ENCODE measurements around the gene ESR1. TPM values are rescaled to one million over a fixed set of nuclear protein-coding genes. Genes with fewer than 3 reads are reported as not detected.

Gene ESR1
- total RNA-seq, 1 experiment from 2014 or later: 4.1 TPM

GRCh38 chr6:152147269-152147668, 339.8 kb downstream of the ESR1 start:
- Histone ChIP-seq H3K4me1 (ENCODE audit: low read length) (no peaks in the 10 kb centered on the region), H3K4me3 (ENCODE audit: low read length) (no peak overlapping the region), H3K9me2 (replicated peaks; ENCODE audit: insufficient read depth, low read length) (no peaks in the 10 kb centered on the region), H4K20me1 (ENCODE audit: insufficient read depth, low read depth, low read length) (no peaks in the 10 kb centered on the region), H3K27ac (ENCODE audit: low read length) (no peak overlapping the region), H3K27me3 (ENCODE audit: low read length) (no peaks in the 10 kb centered on the region), H3K9ac (ENCODE audit: low read length) (no peak overlapping the region), H3K9me3 (ENCODE audit: low read length) (no peaks in the 10 kb centered on the region), H2AFZ (ENCODE audit: low read length) (no peak overlapping the region), H3K4me2 (ENCODE audit: low read depth, low read length, poor library complexity, severe bottlenecking) (no peak overlapping the region), H3K79me2 (ENCODE audit: low read length) (no peaks in the 10 kb centered on the region), H3K36me3 (ENCODE audit: insufficient read depth, low read length) (peaks cover 53% of the 10 kb centered on the region)
- DNase-seq: no peak

DNA sequence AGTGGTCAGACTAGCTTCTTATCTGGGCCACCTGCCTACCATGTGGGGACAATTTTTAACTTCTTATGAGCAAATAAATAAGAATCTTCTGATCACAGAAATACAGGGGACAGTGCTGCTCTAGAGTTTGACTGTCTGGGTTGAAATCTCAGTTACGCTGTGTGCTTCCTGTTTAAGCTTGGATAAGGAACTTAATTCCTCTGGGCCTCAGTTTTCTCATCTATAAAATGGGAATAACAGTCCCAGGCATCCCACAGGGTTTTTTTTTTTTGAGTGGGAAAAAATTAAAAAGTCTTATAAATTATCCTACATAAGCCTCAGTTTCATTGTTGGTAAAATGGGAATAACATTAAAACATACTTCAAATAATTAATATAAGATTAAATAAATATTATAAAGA, 340.9 kb downstream of the ESR1 start:
- Histone ChIP-seq H3K27ac (ENCODE audit: low read length) (no peak overlapping the region), H3K4me2 (ENCODE audit: low read depth, low read length, poor library complexity, severe bottlenecking) (no peak overlapping the region), H3K36me3 (ENCODE audit: insufficient read depth, low read length) (peaks cover 50% of the 10 kb centered on the region), H3K9me2 (replicated peaks; ENCODE audit: insufficient read depth, low read length) (no peaks in the 10 kb centered on the region), H3K27me3 (ENCODE audit: low read length) (no peaks in the 10 kb centered on the region), H3K9me3 (ENCODE audit: low read length) (no peaks in the 10 kb centered on the region), H3K9ac (ENCODE audit: low read length) (no peak overlapping the region), H3K79me2 (ENCODE audit: low read length) (no peaks in the 10 kb centered on the region), H3K4me3 (ENCODE audit: low read length) (no peak overlapping the region), H2AFZ (ENCODE audit: low read length) (no peak overlapping the region), H3K4me1 (ENCODE audit: low read length) (no peaks in the 10 kb centered on the region), H4K20me1 (ENCODE audit: insufficient read depth, low read depth, low read length) (no peaks in the 10 kb centered on the region)
- no peak for DNase-seq

GRCh38 chr6:152150196-152150595, 342.7 kb downstream of the ESR1 start:
- Histone ChIP-seq H3K9ac (ENCODE audit: low read length) (no peak overlapping the region), H3K27me3 (ENCODE audit: low read length) (no peaks in the 10 kb centered on the region), H3K9me2 (replicated peaks; ENCODE audit: insufficient read depth, low read length) (no peaks in the 10 kb centered on the region), H3K27ac (ENCODE audit: low read length) (no peak overlapping the region), H3K36me3 (ENCODE audit: insufficient read depth, low read length) (peaks cover 50% of the 10 kb centered on the region; the same call in 1 of the 2 replicates), H3K4me1 (ENCODE audit: low read length) (no peaks in the 10 kb centered on the region), H2AFZ (ENCODE audit: low read length) (no peak overlapping the region), H3K9me3 (ENCODE audit: low read length) (no peaks in the 10 kb centered on the region), H3K4me2 (ENCODE audit: low read depth, low read length, poor library complexity, severe bottlenecking) (no peak overlapping the region), H4K20me1 (ENCODE audit: insufficient read depth, low read depth, low read length) (no peaks in the 10 kb centered on the region), H3K4me3 (ENCODE audit: low read length) (no peak overlapping the region), H3K79me2 (ENCODE audit: low read length) (no peaks in the 10 kb centered on the region)
- no peak for DNase-seq

DNA sequence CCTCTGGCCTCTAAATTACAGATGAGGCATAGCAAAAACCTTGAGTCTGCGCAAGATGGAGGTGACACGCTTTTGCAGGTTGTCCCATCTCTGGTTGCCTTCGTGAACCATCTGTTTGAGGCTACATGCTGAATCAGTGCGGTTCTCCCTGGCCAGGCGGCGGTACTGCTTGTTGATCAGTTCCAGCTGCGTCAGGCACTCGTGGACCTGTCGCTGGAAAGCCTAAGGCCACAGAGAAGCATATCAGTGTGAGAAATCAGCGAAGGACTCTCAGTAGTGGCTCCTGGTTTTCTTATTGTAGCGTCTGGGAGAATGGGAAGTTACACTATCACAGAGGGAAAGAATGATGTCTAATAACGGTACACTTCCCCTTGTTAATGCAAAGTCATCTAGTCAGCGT, 344.4 kb downstream of the ESR1 start:
- H3K4me1 ChIP-seq (ENCODE audit: low read length): no peaks in the 10 kb centered on the region
- no peak overlapping the region for H2AFZ ChIP-seq (ENCODE audit: low read length)
- H3K9me2 ChIP-seq (replicated peaks; ENCODE audit: insufficient read depth, low read length): no peaks in the 10 kb centered on the region
- no peaks in the 10 kb centered on the region for H3K79me2 ChIP-seq (ENCODE audit: low read length)
- no peak for DNase-seq
- no peaks in the 10 kb centered on the region for H3K27me3 ChIP-seq (ENCODE audit: low read length)
- no peaks in the 10 kb centered on the region for H4K20me1 ChIP-seq (ENCODE audit: insufficient read depth, low read depth, low read length)
- no peak overlapping the region for H3K4me2 ChIP-seq (ENCODE audit: low read depth, low read length, poor library complexity, severe bottlenecking)
- H3K4me3 ChIP-seq (ENCODE audit: low read length): no peak overlapping the region
- no peaks in the 10 kb centered on the region for H3K9me3 ChIP-seq (ENCODE audit: low read length)
- no peak overlapping the region for H3K9ac ChIP-seq (ENCODE audit: low read length)
- H3K27ac ChIP-seq (ENCODE audit: low read length): no peak overlapping the region
- peaks cover 64% of the 10 kb centered on the region; the same call in 1 of the 2 replicates for H3K36me3 ChIP-seq (ENCODE audit: insufficient read depth, low read length)

GRCh38 chr6:152154559-152155356, 347.3 kb downstream of the ESR1 start:
- DNase-seq: no peak
- Histone ChIP-seq H3K27me3 (ENCODE audit: low read length) (no peaks in the 10 kb centered on the region), H3K4me2 (ENCODE audit: low read depth, low read length, poor library complexity, severe bottlenecking) (no peak overlapping the region), H4K20me1 (ENCODE audit: insufficient read depth, low read depth, low read length) (no peaks in the 10 kb centered on the region), H2AFZ (ENCODE audit: low read length) (no peak overlapping the region), H3K4me3 (ENCODE audit: low read length) (no peak overlapping the region), H3K9me3 (ENCODE audit: low read length) (no peaks in the 10 kb centered on the region), H3K4me1 (ENCODE audit: low read length) (no peaks in the 10 kb centered on the region), H3K9ac (ENCODE audit: low read length) (no peak overlapping the region), H3K36me3 (ENCODE audit: insufficient read depth, low read length) (peaks cover 53% of the 10 kb centered on the region; the same call in 1 of the 2 replicates), H3K79me2 (ENCODE audit: low read length) (no peaks in the 10 kb centered on the region), H3K9me2 (replicated peaks; ENCODE audit: insufficient read depth, low read length) (no peaks in the 10 kb centered on the region), H3K27ac (ENCODE audit: low read length) (no peak overlapping the region)

DNA sequence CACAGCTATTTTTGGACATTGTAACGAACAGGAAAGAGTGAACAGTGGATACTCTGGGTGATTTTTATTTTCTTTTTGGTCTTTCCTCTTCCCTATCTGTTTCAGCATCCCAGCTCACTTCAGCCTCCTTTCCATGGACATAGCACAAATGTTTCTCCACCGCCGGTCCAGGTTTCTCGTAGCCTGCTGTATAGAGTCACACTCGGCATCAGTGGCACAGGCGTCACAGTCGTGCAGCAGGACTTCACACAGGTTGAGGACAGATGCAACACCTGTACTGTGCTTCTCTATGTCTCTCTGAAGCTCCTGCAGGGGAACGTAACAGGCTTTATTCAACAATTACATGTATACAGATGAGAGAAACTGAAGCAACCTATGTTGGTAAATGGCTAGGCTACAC, 348.3 kb downstream of the ESR1 start:
- no peak overlapping the region for H3K4me3 ChIP-seq (ENCODE audit: low read length)
- H3K9me3 ChIP-seq (ENCODE audit: low read length): no peaks in the 10 kb centered on the region
- H3K36me3 ChIP-seq (ENCODE audit: insufficient read depth, low read length): peaks cover 43% of the 10 kb centered on the region; the same call in 1 of the 2 replicates
- H3K79me2 ChIP-seq (ENCODE audit: low read length): no peaks in the 10 kb centered on the region
- no peak overlapping the region for H3K4me2 ChIP-seq (ENCODE audit: low read depth, low read length, poor library complexity, severe bottlenecking)
- DNase-seq: no peak
- no peaks in the 10 kb centered on the region for H3K4me1 ChIP-seq (ENCODE audit: low read length)
- no peak overlapping the region for H3K27ac ChIP-seq (ENCODE audit: low read length)
- H3K27me3 ChIP-seq (ENCODE audit: low read length): no peaks in the 10 kb centered on the region
- no peaks in the 10 kb centered on the region for H4K20me1 ChIP-seq (ENCODE audit: insufficient read depth, low read depth, low read length)
- no peaks in the 10 kb centered on the region for H3K9me2 ChIP-seq (replicated peaks; ENCODE audit: insufficient read depth, low read length)
- H3K9ac ChIP-seq (ENCODE audit: low read length): no peak overlapping the region
- H2AFZ ChIP-seq (ENCODE audit: low read length): no peak overlapping the region

GRCh38 chr6:152160346-152160745, 352.9 kb downstream of the ESR1 start:
- no peak overlapping the region for H2AFZ ChIP-seq (ENCODE audit: low read length)
- no peak overlapping the region for H3K9ac ChIP-seq (ENCODE audit: low read length)
- H3K27me3 ChIP-seq (ENCODE audit: low read length): no peaks in the 10 kb centered on the region
- no peak overlapping the region for H3K4me3 ChIP-seq (ENCODE audit: low read length)
- no peak overlapping the region for H3K27ac ChIP-seq (ENCODE audit: low read length)
- no peaks in the 10 kb centered on the region for H3K79me2 ChIP-seq (ENCODE audit: low read length)
- peaks cover 25% of the 10 kb centered on the region for H3K36me3 ChIP-seq (ENCODE audit: insufficient read depth, low read length)
- no peak for DNase-seq
- H3K9me3 ChIP-seq (ENCODE audit: low read length): no peaks in the 10 kb centered on the region
- H4K20me1 ChIP-seq (ENCODE audit: insufficient read depth, low read depth, low read length): no peaks in the 10 kb centered on the region
- H3K4me1 ChIP-seq (ENCODE audit: low read length): no peaks in the 10 kb centered on the region
- no peak overlapping the region for H3K4me2 ChIP-seq (ENCODE audit: low read depth, low read length, poor library complexity, severe bottlenecking)
- H3K9me2 ChIP-seq (replicated peaks; ENCODE audit: insufficient read depth, low read length): no peaks in the 10 kb centered on the region

DNA sequence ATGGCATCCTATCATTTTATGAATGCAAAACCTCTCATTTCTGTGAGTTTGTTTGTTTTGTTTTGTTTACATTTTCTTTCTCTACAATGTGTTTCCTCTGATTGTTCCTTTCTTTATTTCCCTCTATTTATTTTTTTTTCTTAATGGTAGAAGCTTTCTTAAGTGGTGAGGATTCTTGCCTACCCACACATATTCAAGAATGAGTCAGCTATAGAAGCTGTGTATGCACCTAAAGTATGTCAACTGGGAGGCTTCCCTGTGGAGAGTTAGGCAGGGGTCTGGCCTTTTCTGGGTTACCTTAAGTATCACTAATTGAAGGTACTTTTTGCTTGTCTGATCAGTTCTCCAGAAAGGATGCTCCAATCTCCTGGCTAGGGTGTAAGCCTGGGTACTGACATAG, 354.0 kb downstream of the ESR1 start:
- no peaks in the 10 kb centered on the region for H3K27me3 ChIP-seq (ENCODE audit: low read length)
- no peak overlapping the region for H3K4me2 ChIP-seq (ENCODE audit: low read depth, low read length, poor library complexity, severe bottlenecking)
- no peak overlapping the region for H3K27ac ChIP-seq (ENCODE audit: low read length)
- no peak overlapping the region for H2AFZ ChIP-seq (ENCODE audit: low read length)
- peaks cover 21% of the 10 kb centered on the region for H3K36me3 ChIP-seq (ENCODE audit: insufficient read depth, low read length)
- H3K79me2 ChIP-seq (ENCODE audit: low read length): no peaks in the 10 kb centered on the region
- no peak for DNase-seq
- H3K9me3 ChIP-seq (ENCODE audit: low read length): no peaks in the 10 kb centered on the region
- no peak overlapping the region for H3K9ac ChIP-seq (ENCODE audit: low read length)
- H4K20me1 ChIP-seq (ENCODE audit: insufficient read depth, low read depth, low read length): no peaks in the 10 kb centered on the region
- H3K9me2 ChIP-seq (replicated peaks; ENCODE audit: insufficient read depth, low read length): no peaks in the 10 kb centered on the region
- peaks cover 11% of the 10 kb centered on the region for H3K4me1 ChIP-seq (ENCODE audit: low read length)
- no peak overlapping the region for H3K4me3 ChIP-seq (ENCODE audit: low read length)

Data from Karpas-422 (cell line).